Gastroesophageal sphincter (tissue), 4 donors: ENCODE data around the gene HBG2. TPM values are rescaled to one million over a fixed set of nuclear protein-coding genes. Genes with fewer than 3 reads are reported as not detected.

Experiments
- ATAC-seq: fragments of 150-250 bp; one replicate; pipeline ENCODE4 v1.9.1; 2016; ENCODE audit warnings: mild to moderate bottlenecking, moderate library complexity
- H3K27ac ChIP-seq, 4 donors: fragments of 200-600 bp; sonication (generic) in 3 of 4; 1 replicate in 3 of 4; 2 replicates in 1 of 4; pipeline ENCODE4 v1.5.1; 2016 to 2019
- H3K27me3 ChIP-seq: fragments of 200-600 bp; sonication (generic); one replicate; pipeline ENCODE4 v1.5.1; 2019
- H3K36me3 ChIP-seq, 2 donors: fragments of 200-600 bp; sonication (generic); one replicate each; pipeline ENCODE4 v1.5.1; 2019; ENCODE audit warnings: control low read depth in 1 of 2
- H3K4me1 ChIP-seq, 3 donors: fragments of 200-600 bp; sonication (generic); 1 replicate in 2 of 3; 2 replicates in 1 of 3; pipeline ENCODE4 v1.5.1; 2016 to 2019; ENCODE audit warnings: control low read depth in 2 of 3
- H3K4me3 ChIP-seq, 2 donors: fragments of 200-600 bp; sonication (generic); one replicate each; pipeline ENCODE4 v1.5.1; 2019; ENCODE audit warnings: mild to moderate bottlenecking in 1 of 2, moderate library complexity in 1 of 2
- H3K9me3 ChIP-seq, 3 donors: fragments of 200-600 bp; sonication (generic); one replicate each; pipeline ENCODE4 v1.5.1; 2017 to 2019; ENCODE audit warnings: control low read depth in 2 of 3
- CTCF ChIP-seq, 4 experiments: fragments of 200-600 bp in 2 of 4; fragments of 450-650 bp in 2 of 4; sonication (generic) in 1 of 4; IDR thresholded peaks; one replicate each; pipeline ENCODE4 v1.5.1; 2017 to 2019; ENCODE audit warnings: antibody characterized with exemption in 4 of 4, mild to moderate bottlenecking in 2 of 4, moderate library complexity in 2 of 4
- EP300 ChIP-seq: sonication (generic); formaldehyde crosslinking; IDR thresholded peaks from one replicate; pipeline ENCODE4 v1.6.1; 2017; ENCODE audit warnings: antibody characterized with exemption, mild to moderate bottlenecking
- POLR2A ChIP-seq, 2 donors: fragments of 450-650 bp; IDR thresholded peaks; one replicate each; pipeline ENCODE4 v1.6.1; 2017; ENCODE audit warnings: antibody characterized with exemption in 2 of 2, mild to moderate bottlenecking in 2 of 2, moderate library complexity in 1 of 2
- POLR2AphosphoS5 ChIP-seq: sonication (generic); formaldehyde crosslinking; IDR thresholded peaks from one replicate; pipeline ENCODE4 v1.6.1; 2017; ENCODE audit warnings: antibody characterized with exemption
- WGBS, 2 donors: methylation state at CpG; one replicate each; pipeline ENCODE4 v1.1.5; 2018; ENCODE audit warnings: low coverage in 1 of 2; 5-methylcytosine and 5-hydroxymethylcytosine counted together
- total RNA-seq, 4 donors: library from RNA; depleted of rRNA; stranded (reverse); fragments of >200 nt; gene quantifications; one replicate each; pipeline ENCODE4 v1.1.0, GENCODE V29; 2016

The HBG2 gene
- total RNA-seq, 4 donors from 2014 or later = not detected

DNA sequence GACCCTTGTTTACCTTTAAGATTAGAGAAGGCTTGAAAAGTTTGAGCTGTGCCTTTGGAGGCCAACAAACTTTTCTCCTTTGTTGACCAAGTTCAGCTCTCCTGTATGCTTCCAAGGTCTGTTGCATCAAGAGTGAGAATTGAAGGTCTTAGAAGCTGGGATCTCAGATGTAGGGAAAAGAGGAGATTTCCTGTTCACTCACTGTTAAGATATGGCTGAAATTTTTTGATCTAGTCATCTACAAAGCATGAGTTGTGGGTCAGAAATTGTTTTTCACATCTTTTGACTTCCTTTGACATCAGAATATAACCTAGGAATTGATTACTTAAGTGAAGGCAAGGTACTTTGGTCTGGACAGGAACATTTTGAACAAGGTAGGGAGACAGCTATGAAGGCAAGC, 35.1 kb upstream of the HBG2 start:
- no peaks in the 10 kb centered on the region for H3K36me3 ChIP-seq
- H3K9me3 ChIP-seq = no peaks in the 10 kb centered on the region
- TF ChIP-seq CTCF (IDR thresholded peaks at IDR 0.05) (no peak), POLR2A (IDR thresholded peaks at IDR 0.05) (no peak), EP300 (no peak), POLR2AphosphoS5 (no peak)
- H3K4me1 ChIP-seq = no peaks in the 10 kb centered on the region
- ATAC-seq = no peak
- no peaks in the 10 kb centered on the region for H3K27me3 ChIP-seq
- no peak overlapping the region for H3K4me3 ChIP-seq
- H3K27ac ChIP-seq = no peak overlapping the region

- no peak overlapping the region for H3K4me3 ChIP-seq
- WGBS, 2 donors = 81 to 85% methylated on average over 4 to 6 of the region's 6 CpGs
- H3K27ac ChIP-seq = no peak overlapping the region
- H3K27me3 ChIP-seq = no peaks in the 10 kb centered on the region
- TF ChIP-seq POLR2AphosphoS5 = no peak
- TF ChIP-seq POLR2A (IDR thresholded peaks at IDR 0.05) = no peak
- no peak for TF ChIP-seq CTCF (IDR thresholded peaks at IDR 0.05)
- no peak for TF ChIP-seq EP300
- no peaks in the 10 kb centered on the region for H3K4me1 ChIP-seq
- ATAC-seq = no peak
- no peaks in the 10 kb centered on the region for H3K36me3 ChIP-seq
- H3K9me3 ChIP-seq = no peaks in the 10 kb centered on the region
These were observed 34.4 kb upstream of the HBG2 start for GRCh38 chr11:5288906-5289550.

DNA sequence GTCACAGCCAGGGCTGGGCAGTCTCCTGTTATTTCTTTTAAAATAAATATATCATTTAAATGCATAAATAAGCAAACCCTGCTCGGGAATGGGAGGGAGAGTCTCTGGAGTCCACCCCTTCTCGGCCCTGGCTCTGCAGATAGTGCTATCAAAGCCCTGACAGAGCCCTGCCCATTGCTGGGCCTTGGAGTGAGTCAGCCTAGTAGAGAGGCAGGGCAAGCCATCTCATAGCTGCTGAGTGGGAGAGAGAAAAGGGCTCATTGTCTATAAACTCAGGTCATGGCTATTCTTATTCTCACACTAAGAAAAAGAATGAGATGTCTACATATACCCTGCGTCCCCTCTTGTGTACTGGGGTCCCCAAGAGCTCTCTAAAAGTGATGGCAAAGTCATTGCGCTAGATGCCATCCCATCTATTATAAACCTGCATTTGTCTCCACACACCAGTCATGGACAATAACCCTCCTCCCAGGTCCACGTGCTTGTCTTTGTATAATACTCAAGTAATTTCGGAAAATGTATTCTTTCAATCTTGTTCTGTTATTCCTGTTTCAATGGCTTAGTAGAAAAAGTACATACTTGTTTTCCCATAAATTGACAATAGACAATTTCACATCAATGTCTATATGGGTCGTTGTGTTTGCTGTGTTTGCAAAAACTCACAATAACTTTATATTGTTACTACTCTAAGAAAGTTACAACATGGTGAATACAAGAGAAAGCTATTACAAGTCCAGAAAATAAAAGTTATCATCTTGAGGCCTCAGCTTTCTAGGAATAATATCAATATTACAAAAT, 33.7 kb upstream of the HBG2 start:
- WGBS, 2 donors = 72 to 79% methylated on average over 4 to 7 of the region's 7 CpGs
- no peak for ATAC-seq

GRCh38 chr11:5286901-5287300, 32.3 kb upstream of the HBG2 start:
- ATAC-seq = no peak
- 82 to 90% methylated on average over 3 of the region's 3 CpGs for WGBS, 2 donors
- Histone ChIP-seq H3K4me3 (no peak overlapping the region), H3K4me1 (no peaks in the 10 kb centered on the region), H3K27ac (no peak overlapping the region), H3K9me3 (no peaks in the 10 kb centered on the region), H3K36me3 (no peaks in the 10 kb centered on the region), H3K27me3 (no peaks in the 10 kb centered on the region)
- TF ChIP-seq CTCF (IDR thresholded peaks at IDR 0.05) (no peak), EP300 (no peak), POLR2A (IDR thresholded peaks at IDR 0.05) (no peak), POLR2AphosphoS5 (no peak)

More for the DNA sequence above, 33.7 kb upstream of the HBG2 start:
- Histone ChIP-seq H3K36me3 (no peaks in the 10 kb centered on the region), H3K27me3 (no peaks in the 10 kb centered on the region), H3K27ac (no peak overlapping the region), H3K9me3 (no peaks in the 10 kb centered on the region), H3K4me3 (no peak overlapping the region), H3K4me1 (no peaks in the 10 kb centered on the region)
- no peak for TF ChIP-seq EP300
- TF ChIP-seq POLR2A (IDR thresholded peaks at IDR 0.05) = no peak
- no peak for TF ChIP-seq POLR2AphosphoS5
- no peak for TF ChIP-seq CTCF (IDR thresholded peaks at IDR 0.05)

DNA sequence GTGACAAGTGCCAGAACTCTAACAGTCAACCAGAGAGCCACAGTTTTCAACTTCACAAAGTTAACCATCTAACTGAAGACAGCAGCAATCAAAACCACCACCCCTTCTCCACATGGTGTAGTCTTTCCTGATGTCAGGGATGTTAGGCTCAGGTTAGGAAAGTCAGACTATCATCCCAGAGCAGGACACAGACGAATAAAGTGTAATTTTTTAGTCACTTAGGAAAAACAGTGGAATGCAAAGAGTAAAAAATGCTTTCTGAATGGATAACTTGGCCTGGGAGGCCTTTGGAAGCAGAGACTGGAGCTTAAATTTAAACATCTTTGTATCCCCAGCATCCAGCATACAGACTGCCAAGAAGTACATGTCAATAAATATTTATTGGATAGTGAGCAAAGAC, 31.8 kb upstream of the HBG2 start:
- no peaks in the 10 kb centered on the region for H3K36me3 ChIP-seq
- H3K4me1 ChIP-seq = no peaks in the 10 kb centered on the region
- H3K9me3 ChIP-seq = no peaks in the 10 kb centered on the region
- H3K4me3 ChIP-seq = no peak overlapping the region
- H3K27me3 ChIP-seq = no peaks in the 10 kb centered on the region
- TF ChIP-seq POLR2AphosphoS5 (no peak), POLR2A (IDR thresholded peaks at IDR 0.05) (no peak), EP300 (no peak), CTCF (IDR thresholded peaks at IDR 0.05) (no peak)
- no peak overlapping the region for H3K27ac ChIP-seq
- ATAC-seq = no peak
- 30 to 36% methylated on average over 1 of the region's 1 CpG for WGBS, 2 donors
